Peyer's patch (tissue), 4 donors: ENCODE data around the gene ACOT7. TPM values are rescaled to one million over a fixed set of nuclear protein-coding genes. Genes with fewer than 3 reads are reported as not detected.

ENCODE experiments used
- DNase-seq, 3 donors: peaks; one replicate each; pipeline ENCODE4 v3.0.0-alpha.2; 2017 to 2019
- H3K27ac ChIP-seq, 4 donors: fragments of 200-600 bp; sonication (generic); one replicate each; pipeline ENCODE4 v1.5.1; 2016 to 2019
- H3K27me3 ChIP-seq, 2 donors: fragments of 200-600 bp; sonication (generic); one replicate each; pipeline ENCODE4 v1.5.1; 2019
- H3K36me3 ChIP-seq, 3 donors: fragments of 200-600 bp; sonication (generic); one replicate each; pipeline ENCODE4 v1.5.1; 2016 to 2019
- H3K4me1 ChIP-seq, 4 donors: fragments of 200-600 bp; sonication (generic); one replicate each; pipeline ENCODE4 v1.5.1; 2016 to 2019
- H3K4me3 ChIP-seq, 4 donors: fragments of 200-600 bp; sonication (generic); 1 replicate in 3 of 4; 2 replicates in 1 of 4; pipeline ENCODE4 v1.5.1; 2016 to 2019; ENCODE audit warnings: mild to moderate bottlenecking in 1 of 4
- H3K9me3 ChIP-seq, 4 donors: fragments of 200-600 bp; sonication (generic); one replicate each; pipeline ENCODE4 v1.5.1; 2016 to 2019; ENCODE audit warnings: mild to moderate bottlenecking in 1 of 4
- CTCF ChIP-seq, 6 experiments: fragments of 450-650 bp in 4 of 6; fragments of 200-600 bp in 2 of 6; sonication (generic) in 1 of 6; IDR thresholded peaks; one replicate each; pipeline ENCODE4 v1.5.1; 2017 to 2019; ENCODE audit warnings: antibody characterized with exemption in 6 of 6, mild to moderate bottlenecking in 3 of 6, moderate library complexity in 1 of 6
- POLR2A ChIP-seq, 2 donors: fragments of 450-650 bp; IDR thresholded peaks; one replicate each; pipeline ENCODE4 v1.5.1; 2017; ENCODE audit warnings: antibody characterized with exemption in 2 of 2, mild to moderate bottlenecking in 2 of 2, moderate library complexity in 2 of 2
- total RNA-seq, 4 donors: library from RNA; depleted of rRNA; stranded (reverse); fragments of >200 nt; gene quantifications; one replicate each; pipeline ENCODE4 v1.1.0, GENCODE V29; 2016

Gene ACOT7
- total RNA-seq, 4 donors from 2014 or later: 38.4 to 93.2 (median 67.1) TPM

- no peak for DNase-seq
- Histone ChIP-seq H3K9me3 (no peaks in the 10 kb centered on the region), H3K27me3 (no peaks in the 10 kb centered on the region), H3K4me1 (peaks cover 0 to 14% (median 4%) of the 10 kb centered on the region in 4 donors), H3K27ac (no peak overlapping the region), H3K4me3 (no peak overlapping the region), H3K36me3 (peaks cover 0 to 26% (median 0%) of the 10 kb centered on the region in 3 donors)
- TF ChIP-seq CTCF (IDR thresholded peaks at IDR 0.05) (no peak), POLR2A (IDR thresholded peaks at IDR 0.05) (no peak)
These were observed 140.2 kb downstream of the ACOT7 start for GRCh38 chr1:6253380-6253779.

GRCh38 chr1:6252374-6252710, 141.2 kb downstream of the ACOT7 start:
- Histone ChIP-seq H3K4me1 (peaks cover 0 to 14% (median 4%) of the 10 kb centered on the region in 4 donors), H3K4me3 (no peak overlapping the region), H3K9me3 (no peaks in the 10 kb centered on the region), H3K36me3 (peaks cover 0 to 26% (median 0%) of the 10 kb centered on the region in 3 donors), H3K27me3 (no peaks in the 10 kb centered on the region), H3K27ac (no peak overlapping the region)
- DNase-seq: no peak
- TF ChIP-seq POLR2A (IDR thresholded peaks at IDR 0.05): no peak

GRCh38 chr1:6251681-6252373, 141.7 kb downstream of the ACOT7 start:
- Histone ChIP-seq H3K4me3 (no peak overlapping the region), H3K36me3 (peaks cover 0 to 26% (median 0%) of the 10 kb centered on the region in 3 donors), H3K4me1 (peaks cover 0 to 14% (median 4%) of the 10 kb centered on the region in 4 donors), H3K27ac (no peak overlapping the region), H3K9me3 (no peaks in the 10 kb centered on the region), H3K27me3 (no peaks in the 10 kb centered on the region)
- TF ChIP-seq CTCF (IDR thresholded peaks at IDR 0.05) (no peak), POLR2A (IDR thresholded peaks at IDR 0.05) (no peak)
- peak in 1 of 3 donors; percentile 49 for DNase-seq

DNA sequence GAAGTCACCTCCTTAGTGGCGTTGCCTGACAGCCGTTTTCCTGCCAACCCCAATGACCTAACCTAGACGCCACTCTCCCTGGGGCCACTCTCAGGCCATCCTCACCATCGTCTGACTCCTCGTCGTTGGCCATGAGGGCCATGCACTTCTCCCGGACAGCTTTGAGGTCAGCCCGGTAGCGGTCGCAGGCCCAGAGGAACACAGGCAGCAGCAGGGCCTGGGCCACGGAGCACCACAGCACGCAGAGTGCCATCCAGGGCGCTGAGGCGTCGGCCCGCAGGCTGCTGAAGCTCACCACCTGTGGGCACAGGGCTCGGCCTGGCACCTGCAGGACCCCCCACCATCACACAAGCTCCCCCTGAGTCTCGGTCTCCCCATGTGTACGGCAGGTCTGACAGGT, 142.3 kb downstream of the ACOT7 start:
- Histone ChIP-seq H3K27me3 (peaks cover 0 to under 1% of the 10 kb centered on the region in 2 donors), H3K9me3 (no peaks in the 10 kb centered on the region), H3K4me1 (peaks cover 0 to 18% (median 6%) of the 10 kb centered on the region in 4 donors), H3K27ac (no peak overlapping the region), H3K36me3 (peaks cover 0 to 26% (median 0%) of the 10 kb centered on the region in 3 donors), H3K4me3 (no peak overlapping the region)
- TF ChIP-seq CTCF (IDR thresholded peaks at IDR 0.05) (no peak), POLR2A (IDR thresholded peaks at IDR 0.05) (no peak)
- peak in 1 of 3 donors; percentile 43 for DNase-seq

DNA sequence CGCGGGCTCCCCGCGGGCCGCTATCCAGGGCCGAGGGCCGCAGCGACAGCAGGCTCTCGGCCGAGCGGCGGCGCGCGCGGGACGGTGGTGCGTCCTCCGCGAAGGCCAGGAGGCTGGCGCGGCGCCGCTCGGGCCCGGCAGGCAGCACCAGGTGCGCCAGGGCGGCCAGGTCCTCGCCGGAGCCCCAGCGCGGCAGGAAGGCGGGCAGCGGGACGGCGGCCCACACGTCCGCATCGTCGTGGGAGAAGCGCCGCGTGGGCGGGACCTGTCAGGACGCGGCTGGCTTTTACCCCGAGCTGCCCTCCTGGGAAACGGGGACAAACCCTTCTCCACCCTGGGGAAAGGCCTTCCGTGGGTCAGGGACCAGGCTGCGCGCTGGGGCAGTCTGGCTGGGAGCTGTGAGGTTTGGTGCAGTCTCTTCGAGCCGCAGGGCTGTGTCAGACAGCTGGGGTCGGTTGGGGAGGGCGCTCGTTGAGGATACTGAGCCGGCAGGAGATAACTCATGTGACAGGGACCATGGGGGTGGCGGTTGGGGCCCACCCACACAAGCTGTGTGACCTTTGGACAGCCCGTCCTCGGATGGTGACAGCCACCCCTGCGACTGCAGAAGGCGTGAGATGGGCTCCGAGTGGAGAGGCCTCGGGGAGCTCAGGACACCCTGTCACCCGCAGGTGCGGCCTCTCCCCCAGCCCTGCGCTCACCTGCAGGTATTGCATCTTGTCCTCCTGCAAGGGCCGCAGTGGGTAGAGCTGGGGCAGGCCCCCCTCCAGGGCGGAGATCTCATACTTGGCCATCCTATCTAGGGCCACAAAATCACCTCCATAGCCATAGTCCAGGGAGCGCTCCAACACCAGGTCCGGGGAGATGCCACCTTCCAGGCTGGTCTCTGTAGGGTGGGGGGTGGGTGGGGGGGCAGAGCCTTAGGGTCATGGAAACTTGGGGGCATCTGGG, 143.6 kb downstream of the ACOT7 start:
- peak in 1 of 3 donors; percentile 67 for DNase-seq
- TF ChIP-seq POLR2A (IDR thresholded peaks at IDR 0.05) (no peak), CTCF (IDR thresholded peaks at IDR 0.05) (peak in 1 of 6 experiments; percentile 14)
- peaks cover 0 to 10% of the 10 kb centered on the region in 2 donors for H3K27me3 ChIP-seq

More for the DNA sequence above, 143.6 kb downstream of the ACOT7 start:
- Histone ChIP-seq H3K36me3 (peaks cover 0 to 26% (median 0%) of the 10 kb centered on the region in 3 donors), H3K9me3 (no peaks in the 10 kb centered on the region), H3K4me3 (peak overlapping the region in 2 of 4 donors; percentile 18 to 35), H3K4me1 (peaks cover 4 to 30% (median 14%) of the 10 kb centered on the region in 4 donors), H3K27ac (peak overlapping the region in 1 of 4 donors; percentile 13)
